GM19035 (cell line): ENCODE measurements around the gene FNDC8.
A peak's percentile ranks its signal among the peaks of the same experiment; 100 is the strongest.
"Not testable (repeated sequence)": the region's sequence is repeated elsewhere in the genome, so short reads cannot be mapped to it uniquely, and the experiment has no call there.

ENCODE experiments used
- ATAC-seq: cut with Tn5 transposase; IDR thresholded peaks from one replicate; pipeline ENCODE4 v1.9.1; 2021; ENCODE audit not compliant: unreplicated experiment

Gene FNDC8

GRCh38 chr17:35141681-35142466 lies 20.5 kb downstream of the FNDC8 start, which contains the start of gene NLE1:
Gene NLE1, minus strand, starts transcription at chr17:35142303. Its CDS starts 28 bp downstream, at chr17:35142275.
- peak; percentile 84 for ATAC-seq

GRCh38 chr17:35142467-35142796 lies 21.0 kb downstream of the FNDC8 start:
- ATAC-seq, result no peak

DNA sequence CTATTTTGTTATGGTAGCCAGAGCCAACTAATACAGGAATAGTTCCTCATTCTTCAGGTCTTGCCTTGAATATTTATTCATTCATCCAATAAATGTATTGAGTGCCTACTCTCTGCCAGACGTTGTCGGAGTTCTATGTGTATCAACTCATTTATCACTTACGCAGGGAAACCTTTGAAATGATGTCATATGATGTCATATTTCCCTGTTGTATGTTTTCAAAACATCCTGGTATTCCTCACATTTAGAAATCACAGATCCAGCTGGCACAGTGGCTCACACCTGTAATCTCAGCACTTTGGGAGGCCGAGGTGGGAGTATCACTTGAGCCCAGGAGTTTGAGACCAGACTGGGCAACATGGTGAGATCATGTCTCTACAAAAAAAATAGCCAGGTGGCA lies 23.4 kb downstream of the FNDC8 start:
- ATAC-seq, result no peak

- ATAC-seq, result no peak
These were observed 24.9 kb downstream of the FNDC8 start for GRCh38 chr17:35146214-35146833.

DNA sequence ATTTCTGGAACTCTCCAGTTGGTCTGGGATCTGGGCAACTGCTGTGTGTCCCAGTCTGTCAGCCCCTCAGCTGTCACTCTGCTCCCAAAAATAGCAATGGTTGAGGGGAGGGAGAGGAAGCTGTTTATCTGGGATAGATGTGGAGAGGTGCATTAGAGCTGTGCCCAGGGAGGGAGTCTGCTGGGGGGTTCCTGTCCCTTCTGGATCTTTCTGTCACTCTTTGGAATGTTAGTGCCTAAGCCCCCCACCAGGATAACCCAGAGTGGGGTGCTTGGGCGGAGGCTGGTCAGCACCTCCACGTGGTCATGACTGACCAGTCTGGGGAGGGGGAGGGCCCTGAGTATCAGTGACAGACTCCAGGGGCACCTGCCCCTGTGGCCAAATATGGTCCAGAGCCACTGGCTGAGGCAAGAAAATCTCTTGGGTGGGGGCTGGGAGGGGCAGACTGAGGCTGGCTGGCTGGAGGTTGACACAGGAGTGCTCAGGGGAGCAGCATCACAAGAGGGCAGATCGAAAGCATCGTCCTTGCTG lies 26.0 kb downstream of the FNDC8 start, which contains the start of gene UNC45B:
TSS of gene UNC45B (plus strand) at position 443 of the 531 bp plus-strand sequence. CDS start 447 bp downstream, outside the sequence.
- ATAC-seq, result no peak

DNA sequence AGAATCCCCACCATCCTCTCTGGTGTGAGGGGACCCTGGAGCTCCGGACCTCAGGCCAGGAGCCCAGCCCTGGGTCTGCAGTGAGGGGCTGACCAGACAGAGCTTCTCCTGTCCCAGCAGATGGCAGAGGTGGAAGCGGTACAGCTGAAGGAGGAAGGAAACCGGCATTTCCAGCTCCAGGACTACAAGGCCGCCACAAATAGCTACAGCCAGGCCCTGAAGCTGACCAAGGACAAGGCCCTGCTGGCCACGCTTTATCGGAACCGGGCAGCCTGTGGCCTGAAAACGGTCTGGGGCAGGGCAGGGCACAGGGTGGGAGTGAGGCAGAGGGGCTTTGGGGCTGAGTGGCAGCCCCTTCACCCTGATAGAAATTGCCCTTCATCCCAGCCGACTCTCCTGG lies 26.7 kb downstream of the FNDC8 start:
- ATAC-seq, result no peak

DNA sequence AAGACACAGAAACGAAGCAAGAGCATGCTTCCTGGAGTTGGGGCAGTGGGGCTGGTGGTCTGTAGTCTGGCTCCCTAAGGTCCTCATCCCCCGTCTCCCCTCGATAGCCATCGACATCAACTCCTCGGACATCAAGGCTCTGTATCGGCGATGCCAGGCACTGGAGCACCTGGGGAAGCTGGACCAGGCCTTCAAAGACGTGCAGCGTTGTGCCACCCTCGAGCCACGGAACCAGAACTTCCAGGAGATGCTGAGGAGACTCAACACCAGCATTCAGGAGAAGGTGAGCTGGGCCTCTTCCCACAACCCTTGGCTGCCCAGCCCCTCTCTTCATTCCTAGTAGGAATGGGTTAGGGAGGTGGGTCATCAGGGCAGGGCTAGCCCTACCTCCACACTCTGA lies 28.5 kb downstream of the FNDC8 start:
- no peak for ATAC-seq

GRCh38 chr17:35151080-35151479 lies 29.7 kb downstream of the FNDC8 start:
- ATAC-seq, result not testable (repeated sequence)

DNA sequence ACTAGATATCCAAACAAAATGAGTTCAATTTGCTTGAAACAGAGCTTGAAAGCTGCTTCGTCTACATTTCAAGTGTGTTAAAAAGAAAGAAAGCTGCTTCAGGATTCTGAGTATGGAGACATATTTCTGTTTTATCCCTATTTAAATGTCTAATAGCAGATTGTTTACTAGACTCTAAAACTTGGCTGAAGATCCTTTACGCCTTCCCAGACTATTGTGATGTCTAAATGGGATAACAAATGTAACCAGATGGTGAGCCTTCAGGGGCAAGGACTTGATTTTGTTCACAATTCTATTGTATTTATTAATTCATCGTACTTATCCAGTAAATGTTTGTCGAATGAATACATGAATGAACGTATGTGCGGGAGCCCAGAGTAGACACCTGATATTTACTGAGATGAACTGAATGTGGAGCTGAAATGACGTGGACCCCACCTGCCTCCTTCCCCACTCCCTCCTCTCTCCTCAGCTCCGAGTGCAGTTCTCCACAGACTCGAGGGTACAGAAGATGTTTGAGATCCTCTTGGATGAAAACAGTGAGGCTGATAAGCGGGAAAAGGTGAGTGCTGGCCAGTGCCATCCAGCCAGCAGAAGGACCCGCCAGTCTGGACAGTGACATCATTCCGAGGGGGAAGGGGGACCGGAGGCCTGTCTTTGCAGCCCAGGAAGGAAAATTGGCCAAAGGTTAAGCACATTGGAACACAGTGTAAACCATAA lies 31.2 kb downstream of the FNDC8 start:
- ATAC-seq, result no peak

GRCh38 chr17:35154196-35155165 lies 33.1 kb downstream of the FNDC8 start:
- ATAC-seq, result no peak

DNA sequence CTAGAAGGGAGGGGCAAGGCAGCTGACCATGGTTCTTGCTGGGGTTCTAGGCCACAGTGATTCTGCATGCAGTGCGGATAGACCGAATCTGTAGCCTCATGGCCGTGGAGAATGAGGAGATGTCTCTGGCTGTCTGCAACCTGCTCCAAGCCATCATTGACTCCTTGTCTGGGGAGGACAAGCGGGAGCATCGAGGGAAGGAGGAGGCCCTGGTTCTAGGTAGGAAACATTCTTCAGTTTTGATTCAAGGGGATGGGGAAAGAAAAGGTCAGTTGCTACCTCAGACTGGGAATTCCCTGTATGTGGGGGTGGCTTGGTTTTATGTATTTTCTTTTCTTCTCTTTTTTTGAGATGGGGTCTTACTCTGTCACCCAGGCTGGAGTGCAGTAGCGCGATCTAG lies 33.8 kb downstream of the FNDC8 start:
- ATAC-seq, result no peak

GRCh38 chr17:35159940-35160339 lies 38.5 kb downstream of the FNDC8 start:
- ATAC-seq, result no peak

GRCh38 chr17:35160354-35161201 lies 39.2 kb downstream of the FNDC8 start:
- ATAC-seq, result no peak

DNA sequence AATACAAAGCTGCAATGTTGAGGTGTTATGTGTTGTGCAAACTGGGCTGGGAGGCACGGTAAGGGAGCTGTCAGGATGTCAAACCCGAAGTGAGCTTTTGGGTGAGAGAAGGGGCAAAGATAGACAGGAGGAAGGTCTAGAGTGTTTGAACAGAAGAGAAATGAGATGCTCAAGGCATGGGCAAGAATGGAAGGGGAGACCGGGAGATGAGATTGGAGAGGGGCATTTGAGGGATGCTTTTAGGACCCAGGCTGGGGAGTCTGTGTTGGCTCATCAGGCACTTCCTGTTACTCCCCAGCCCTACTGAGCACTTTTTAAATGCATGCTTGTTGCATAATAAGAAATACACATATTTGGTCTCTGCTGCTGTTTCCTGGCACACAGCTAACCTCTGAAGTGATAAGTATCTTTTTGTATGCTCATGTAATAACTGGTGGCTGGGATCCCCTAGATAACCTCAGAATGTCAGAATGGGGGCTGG lies 39.9 kb downstream of the FNDC8 start:
- no peak for ATAC-seq

DNA sequence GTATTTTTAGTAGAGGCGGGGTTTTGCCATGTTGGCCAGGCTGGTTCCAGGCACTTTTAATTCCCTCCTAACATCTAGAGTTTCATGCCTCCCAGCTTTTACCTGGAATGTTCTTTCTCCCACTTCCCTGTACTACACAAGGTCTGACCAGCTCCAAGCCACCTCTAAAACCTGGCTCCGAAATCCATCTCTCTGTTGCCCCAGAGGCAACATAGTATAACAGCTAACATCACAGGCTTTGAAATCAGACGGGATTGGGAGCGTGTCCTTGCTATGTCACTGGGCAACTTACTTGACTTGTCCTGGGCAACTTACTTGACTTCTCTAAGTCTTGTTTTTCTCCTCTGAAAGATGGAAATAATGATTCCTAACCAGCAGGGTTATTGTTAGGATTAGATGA lies 41.3 kb downstream of the FNDC8 start:
- ATAC-seq, result no peak

DNA sequence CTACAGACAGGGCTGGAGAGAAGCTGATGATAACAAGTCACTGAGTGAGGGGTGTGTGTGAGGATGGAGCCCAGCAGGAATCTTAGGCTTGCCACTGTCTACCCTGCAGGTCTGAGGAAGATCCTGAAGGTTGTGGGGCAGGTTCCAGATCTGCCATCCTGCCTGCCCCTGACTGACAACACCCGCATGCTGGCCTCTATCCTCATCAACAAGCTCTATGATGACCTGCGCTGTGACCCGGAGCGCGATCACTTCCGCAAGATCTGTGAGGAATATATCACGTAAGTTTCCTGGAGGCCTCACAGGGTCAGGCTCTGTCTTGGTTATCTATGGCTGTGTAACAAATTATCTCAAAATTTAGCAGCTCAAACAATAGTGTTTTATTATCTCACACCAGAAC lies 42.5 kb downstream of the FNDC8 start:
- no peak for ATAC-seq

GRCh38 chr17:35164716-35165115 lies 43.3 kb downstream of the FNDC8 start:
- ATAC-seq, result no peak

DNA sequence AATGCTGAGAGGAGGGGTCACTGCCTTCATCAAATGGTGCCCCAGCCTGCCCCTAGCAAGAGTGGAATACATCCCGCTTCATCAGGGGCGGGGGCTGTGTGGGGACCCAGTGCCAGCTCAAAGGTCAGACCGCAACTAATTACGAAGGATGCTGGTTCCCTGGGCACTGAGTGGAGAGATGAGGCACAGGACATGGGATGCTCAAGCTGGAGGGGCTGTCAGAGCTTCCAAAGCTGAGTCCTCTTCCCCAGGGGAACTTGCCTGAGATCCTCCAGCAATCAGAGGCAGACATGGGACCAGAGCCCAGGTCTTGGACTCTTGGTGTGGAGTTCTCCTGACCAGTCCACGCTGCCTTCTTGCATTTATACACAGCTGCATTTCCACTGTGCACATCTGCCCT lies 45.1 kb downstream of the FNDC8 start:
- ATAC-seq, result no peak

DNA sequence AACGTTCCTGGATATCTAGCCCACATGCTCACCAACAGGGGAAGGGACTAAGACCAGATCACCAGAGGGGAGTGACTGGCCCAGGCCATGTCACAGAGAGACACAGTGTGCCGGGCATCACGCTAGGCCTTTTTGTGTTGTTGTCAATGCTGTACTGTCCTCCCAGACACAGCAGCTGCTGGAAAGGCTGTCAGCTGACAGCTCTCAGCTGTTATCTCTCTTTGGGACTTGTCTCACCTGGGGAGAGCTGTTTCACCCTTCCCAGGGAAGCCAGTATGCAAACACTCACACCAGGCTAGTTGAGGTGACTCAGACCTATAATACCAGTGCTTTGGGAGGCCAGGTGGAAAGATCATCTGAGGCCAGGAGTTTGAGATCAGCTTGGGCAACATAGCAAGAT lies 45.6 kb downstream of the FNDC8 start:
- ATAC-seq, result no peak
